Measurements from ENCODE around the gene CHKA.

CHKA gene

DNA sequence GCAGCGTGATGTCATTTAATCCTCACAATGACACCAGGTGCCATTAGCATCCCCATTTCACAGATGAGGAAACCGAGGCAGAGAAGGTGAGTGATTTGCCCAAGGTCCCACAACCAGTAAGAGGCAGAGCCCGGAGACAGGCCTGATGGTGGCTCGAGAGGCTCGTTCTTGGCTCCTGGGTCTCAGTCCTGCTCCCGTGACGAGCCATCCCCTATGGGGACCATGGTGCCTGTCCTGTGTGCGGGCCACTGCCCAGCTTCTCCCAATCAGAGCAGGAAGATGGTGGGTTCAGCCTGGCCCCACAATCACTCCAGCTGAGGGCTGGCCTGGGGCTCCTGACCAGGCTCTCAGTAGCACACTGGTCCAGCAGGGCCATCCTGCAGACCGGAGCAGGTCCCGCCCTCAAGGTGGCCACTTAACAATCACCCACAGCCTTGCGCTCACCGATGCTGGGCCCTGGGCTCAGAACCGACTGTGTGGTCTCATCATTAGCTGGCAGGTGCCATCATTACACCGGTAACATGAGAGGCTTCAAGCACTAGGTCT lies 107.5 kb downstream of the CHKA start:
- no peak for DNase-seq (ENCODE audit: low spot score)

DNA sequence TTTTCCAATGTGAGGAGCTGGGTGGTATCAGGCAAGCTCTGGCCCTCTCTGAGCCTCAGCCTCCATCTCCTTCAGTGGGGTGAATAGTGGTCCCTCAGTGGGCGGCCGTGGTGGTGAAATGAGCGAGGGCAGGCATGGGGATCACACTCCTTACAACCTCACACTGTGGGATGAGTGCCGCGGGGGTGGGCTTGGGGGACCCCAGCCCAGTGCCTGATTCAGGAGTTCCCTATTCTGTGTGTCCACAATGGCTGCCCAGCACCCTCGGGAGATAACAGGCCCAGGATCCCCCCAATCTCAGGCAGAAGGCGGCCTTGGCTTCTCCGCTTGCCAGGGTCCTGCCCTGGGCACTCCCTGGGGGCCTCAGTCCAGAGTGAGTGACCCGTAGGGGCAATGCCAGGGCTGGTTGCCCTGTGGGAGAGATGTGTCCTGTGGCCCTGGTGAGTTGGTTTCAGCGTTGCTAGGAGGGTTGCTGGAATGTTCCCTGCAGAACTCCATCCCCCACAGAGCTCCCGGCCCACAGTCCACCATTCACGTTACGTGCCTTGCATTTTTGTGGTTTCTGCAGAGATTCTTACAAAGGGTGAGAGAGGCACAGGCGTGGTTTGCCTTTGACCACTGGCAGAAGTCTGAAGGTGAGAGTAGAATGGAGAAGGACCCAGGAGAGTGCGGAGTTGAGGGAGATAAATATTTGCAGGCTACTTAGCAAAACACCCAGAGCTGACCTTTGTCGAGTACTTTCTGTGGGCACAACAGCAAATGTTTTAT lies 108.2 kb downstream of the CHKA start:
- DNase-seq (ENCODE audit: low spot score) = peak; percentile 94

DNA sequence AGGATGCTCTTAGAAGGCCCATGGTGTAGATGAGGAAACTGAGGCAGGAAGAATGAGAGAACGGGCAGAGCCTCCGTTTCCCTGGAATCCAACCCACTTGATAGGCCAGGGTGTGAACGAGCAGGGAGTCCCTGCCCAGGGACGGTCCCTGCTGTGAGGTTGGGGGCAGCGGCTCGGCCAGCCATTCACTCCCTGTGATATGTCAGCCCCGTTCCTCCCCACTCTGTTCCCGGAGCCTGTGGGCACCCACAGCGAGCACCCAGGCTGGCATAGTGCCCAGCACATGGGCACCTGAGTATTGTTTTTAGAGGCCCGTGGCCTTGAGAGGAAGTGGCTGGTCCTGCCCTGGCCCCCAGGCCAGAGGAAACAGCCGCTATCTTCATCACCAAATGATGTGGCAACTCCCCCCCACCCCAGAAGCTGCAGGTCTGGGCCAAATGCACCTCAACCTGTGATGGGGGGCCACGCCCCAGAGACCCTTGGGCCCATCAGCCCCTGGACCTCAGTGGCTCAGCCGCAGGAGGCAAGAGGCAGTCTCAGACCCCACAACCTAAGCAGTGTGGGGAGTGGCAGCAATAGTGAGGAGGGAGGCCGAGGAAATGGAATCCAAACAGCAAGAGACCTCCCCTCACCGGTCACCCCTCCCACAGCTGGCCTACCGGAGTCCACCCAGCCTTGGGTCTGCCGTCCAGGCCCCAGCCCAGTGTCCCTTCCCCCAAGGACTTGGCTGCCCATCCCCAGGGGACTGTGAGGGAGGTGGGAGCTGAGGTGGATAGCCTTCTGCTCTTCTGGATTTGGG lies 108.9 kb downstream of the CHKA start:
- no peak for DNase-seq (ENCODE audit: low spot score)

DNA sequence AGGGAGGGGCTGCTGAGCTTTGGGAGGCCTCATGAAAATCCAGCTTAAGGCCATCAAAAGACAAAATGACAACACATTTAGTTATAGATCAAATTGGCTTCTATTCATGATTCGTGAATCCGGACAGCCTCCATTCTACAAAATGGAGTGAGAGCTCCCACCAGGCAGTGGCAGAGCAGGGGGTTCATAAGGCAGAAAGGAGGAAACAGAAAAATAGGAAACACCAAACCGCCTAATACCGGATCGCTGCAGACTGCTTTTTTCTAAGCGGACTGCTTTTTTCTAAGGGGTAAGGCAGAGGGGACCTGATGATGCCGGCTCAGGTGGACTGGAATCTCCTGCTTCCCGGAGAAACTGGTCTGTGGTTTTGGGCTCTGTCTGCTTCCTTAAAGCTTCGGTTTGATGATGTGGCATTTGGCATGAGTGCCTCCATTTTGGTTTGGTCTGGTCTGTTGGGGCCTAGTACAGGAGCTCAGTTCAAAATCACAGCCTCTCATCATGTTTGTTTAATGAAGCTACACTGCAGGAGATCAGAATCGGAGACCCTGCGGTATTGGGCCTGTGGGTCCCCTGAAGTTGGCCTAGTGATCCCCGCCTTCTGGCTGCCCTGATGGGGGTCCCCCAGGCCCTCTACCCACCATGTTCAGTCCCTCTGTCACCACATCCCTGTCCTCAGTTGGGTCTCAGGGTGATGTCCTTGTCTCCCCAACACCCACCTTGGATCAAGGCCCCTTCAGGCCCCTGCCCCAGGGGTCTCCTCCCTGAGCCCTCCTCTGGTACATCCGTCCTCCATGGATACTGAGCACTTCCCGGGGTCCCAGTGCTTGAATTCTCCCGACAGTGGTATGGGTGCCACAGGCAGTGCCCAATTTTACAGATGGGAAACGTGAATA lies 109.9 kb downstream of the CHKA start:
- DNase-seq (ENCODE audit: low spot score) = no peak

DNA sequence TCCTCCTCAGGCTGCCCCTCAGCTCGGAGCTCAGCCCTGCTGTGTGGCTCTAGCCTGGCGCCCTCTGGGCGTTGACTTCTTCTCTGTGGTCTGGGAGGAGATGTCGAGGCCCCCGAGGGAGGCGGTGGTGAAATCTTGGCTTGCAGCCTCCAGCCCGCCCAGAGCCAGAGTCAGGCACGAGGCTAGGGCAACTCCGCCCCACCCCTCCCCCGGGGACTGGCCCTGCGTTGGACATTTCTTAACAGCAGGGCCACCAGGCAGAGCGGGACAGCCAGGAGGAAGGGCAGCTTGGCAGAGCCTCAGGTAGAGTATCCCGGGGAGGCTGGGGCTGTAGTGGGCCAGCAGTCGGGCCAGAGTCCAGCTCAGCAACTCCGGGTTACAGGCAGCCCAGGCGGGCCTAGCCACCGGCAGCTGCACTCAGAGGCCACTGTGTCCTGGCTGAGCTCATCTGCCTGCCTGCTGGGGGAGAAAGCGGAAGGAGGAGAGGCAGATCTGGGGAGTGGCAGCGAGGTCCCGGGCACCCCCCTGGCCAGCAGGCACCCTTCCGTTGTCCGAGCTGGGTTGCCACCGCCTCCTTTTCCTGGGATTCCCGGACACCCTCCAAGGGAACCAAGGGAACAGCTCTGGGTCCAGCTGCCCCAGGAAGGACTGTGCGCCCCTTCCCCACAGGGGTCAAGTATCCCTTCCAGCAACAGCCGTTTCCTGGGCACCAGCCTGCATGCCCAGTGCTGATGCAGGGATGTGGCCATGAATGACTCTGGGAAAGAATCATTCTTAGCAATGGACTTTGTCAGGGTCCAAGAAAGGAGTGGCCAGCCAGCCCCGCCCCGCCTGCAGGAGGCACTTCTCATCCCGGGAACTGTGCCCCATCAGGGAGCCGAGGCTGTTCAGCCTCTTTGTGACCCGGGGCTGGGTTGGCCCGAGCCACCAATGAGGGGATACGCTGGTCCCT lies 110.8 kb downstream of the CHKA start, which contains the start of gene ALDH3B1:
ALDH3B1 (plus strand) TSS at position 238 of the 952 bp plus-strand sequence. CDS start 4,971 bp downstream, outside the sequence.
- DNase-seq (ENCODE audit: low spot score) = peak; percentile 91

DNA sequence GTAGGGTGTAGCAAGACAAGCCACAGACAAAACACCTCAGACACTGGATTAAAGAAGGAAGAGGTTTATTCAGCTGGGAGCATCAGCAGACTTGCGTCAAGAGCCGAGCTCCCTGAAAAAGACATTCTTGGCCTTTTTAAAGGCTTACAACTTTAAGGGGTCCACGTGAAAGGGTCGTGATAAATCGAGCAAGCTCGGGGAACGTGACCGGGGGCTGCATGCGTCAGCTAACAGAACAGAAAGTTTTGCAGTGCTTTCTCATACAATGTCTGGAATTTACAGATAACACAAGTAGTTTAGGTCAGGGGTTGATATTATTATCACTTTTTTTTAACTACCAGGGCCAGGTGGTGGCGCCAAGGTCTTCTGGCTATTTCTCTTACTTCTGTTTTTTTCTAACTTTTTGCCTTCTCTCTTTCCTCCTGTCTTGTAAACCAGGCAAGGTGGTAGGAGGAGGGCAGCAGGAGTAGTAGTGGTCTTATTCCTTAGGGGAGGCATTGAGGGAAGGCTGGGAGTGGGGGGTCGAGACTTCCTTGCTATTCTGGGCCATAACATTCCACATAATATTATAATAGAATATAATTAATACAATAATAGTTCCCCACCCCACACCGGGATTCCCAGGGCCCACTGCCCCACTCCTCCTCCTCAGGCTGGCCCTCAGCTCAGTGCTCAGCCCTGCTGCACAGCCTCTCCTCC lies 111.6 kb downstream of the CHKA start:
- DNase-seq (ENCODE audit: low spot score) = no peak

DNA sequence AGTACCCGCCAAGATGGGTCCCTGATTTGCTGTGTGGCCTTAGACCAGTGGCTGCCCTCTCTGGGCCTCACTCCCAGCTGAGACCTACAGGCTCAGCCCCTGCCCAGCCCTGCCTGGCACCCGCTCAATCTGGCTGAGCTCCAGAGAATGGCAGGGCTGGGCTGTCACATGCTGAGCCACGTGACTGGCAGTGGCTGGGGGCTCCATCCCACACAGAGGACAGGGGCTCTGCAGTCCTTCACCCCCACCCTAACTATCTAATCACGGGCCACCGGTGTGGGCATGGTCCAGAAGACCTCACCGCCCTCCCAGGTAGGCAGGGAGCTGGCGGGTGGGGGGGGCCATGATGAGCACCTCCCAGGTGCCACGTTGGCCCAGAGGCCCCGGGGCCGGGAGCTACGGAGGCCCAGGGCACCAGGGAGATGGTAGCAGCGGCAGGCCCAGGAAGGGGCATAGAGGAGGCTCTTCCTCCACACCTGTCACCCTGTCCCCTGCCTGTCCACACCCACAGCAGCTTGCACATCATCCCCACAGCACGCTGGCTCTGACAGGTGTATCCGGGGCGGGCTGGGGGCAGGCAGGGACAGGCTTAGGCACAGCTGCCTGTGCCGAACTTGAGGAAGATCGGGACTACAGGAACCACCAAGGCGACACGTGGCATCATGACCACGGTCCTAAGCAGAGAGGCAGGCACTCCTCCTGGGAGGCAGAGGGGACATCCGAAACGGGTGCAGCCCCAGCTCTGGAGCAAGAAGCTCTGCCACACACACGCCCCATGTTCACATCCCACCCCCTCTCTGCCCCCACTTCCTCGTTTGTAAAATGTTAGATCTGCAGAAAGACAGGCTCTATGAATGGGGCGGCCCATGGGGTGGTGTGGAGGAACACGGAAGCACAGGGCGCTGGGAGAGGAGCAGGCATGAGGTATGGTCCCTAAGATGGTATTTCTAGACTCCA lies 112.5 kb downstream of the CHKA start:
- no peak for DNase-seq (ENCODE audit: low spot score)

DNA sequence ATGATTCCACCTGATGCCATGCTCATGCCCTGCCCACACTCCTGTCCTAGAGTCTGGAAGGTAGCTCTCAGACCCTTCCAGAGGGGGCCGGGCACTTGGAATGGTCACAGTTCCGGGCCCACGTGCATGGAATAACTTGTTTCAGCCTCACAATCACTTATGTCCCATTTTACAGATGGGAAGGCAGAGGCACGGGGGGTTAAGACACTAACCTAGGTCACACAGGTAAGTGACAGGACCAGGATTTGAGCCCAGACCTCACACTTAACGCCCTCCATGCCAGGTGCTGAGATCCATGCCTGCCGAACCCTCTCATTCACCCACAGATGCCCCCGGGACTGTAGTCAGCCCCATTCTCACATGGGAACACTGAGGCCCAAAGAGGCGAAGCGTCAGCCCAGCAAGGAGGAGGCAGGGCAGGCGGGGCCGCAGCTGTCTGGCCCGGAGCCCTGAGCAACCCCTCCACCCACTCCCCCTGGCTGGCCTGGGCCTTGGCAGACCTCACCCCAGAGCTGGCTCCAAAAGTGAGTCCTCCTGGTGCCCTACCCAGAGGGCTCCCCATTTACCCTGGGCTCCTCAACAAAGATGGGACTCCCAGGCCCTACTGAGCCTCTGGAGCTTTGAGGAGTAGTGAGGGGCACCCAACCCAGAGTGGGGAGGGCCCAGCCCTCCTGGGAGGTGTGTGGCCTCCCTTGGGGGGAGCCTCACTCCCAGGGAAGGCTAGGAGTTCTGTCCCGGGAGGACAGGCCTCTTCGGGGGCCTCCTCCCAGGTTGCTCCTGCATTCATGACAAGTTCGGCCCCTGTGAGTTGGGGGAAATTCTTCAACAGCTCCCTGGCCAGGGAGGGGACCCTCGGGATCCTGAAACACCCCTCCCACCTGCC lies 113.4 kb downstream of the CHKA start:
- DNase-seq (ENCODE audit: low spot score) = no peak

DNA sequence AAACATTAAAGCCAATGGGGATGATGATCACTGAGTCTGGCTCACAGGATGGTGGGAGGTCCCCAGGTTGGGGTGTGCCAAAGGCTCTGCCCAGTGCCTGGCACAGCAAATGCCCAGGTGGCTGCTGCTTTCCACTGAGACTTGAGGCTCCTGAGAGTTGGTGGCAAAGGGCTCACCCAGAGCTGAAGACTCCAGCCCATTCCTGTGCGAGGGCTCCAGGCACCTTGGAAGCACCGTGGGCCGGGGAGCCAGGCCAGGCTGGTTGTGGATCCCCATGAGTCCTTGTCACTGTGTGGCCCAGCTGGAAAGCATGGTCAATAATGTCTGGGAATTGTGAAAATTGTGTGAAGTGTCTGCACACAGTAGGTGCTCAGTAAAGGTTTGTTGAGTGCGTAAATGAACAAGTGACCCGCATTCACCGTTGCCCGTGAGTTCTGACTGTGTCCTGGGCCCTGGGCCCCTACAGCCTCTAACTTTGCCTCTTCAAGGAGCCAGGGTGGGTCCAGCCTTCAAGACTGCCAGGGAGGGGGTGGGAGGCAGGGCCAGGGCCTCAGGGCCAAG lies 114.5 kb downstream of the CHKA start:
- no peak for DNase-seq (ENCODE audit: low spot score)

DNA sequence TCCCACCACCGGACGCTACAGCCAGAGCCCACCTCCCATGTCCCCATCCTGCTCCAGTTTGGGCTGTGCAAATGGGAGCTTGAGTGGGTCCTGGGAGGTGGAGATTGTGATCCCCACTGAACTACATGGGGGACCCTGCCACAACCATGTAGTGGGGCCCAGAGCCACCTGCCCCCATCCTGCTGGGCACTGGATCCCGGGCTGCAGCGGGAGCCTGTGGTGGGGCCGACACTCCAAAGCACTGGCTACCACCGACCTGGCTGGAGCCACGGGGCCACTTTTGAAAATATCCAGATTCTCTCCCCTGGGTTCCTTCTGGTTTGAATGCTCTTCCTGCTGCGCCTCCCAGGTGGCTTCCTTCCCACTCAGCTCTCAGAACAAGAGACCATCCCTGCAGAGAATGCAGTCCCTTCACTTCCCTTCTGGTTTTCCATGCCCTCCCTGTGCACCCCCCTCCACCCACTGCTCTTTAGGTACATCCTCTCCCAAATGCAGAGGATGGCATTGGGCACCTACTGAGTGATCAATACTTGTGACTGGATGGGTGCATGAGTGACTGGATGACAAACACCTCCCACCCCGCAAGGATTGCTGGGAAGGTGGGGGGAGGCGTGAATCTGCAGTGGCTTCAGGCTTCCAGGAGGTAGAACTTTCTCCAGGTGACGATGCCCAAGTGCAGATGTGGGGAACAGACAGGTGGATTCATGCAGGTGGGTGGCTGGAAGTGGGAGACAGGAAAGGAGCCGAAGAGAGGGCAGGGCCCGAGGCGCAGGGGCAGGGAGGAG lies 116.4 kb downstream of the CHKA start:
- DNase-seq (ENCODE audit: low spot score) = no peak

DNA sequence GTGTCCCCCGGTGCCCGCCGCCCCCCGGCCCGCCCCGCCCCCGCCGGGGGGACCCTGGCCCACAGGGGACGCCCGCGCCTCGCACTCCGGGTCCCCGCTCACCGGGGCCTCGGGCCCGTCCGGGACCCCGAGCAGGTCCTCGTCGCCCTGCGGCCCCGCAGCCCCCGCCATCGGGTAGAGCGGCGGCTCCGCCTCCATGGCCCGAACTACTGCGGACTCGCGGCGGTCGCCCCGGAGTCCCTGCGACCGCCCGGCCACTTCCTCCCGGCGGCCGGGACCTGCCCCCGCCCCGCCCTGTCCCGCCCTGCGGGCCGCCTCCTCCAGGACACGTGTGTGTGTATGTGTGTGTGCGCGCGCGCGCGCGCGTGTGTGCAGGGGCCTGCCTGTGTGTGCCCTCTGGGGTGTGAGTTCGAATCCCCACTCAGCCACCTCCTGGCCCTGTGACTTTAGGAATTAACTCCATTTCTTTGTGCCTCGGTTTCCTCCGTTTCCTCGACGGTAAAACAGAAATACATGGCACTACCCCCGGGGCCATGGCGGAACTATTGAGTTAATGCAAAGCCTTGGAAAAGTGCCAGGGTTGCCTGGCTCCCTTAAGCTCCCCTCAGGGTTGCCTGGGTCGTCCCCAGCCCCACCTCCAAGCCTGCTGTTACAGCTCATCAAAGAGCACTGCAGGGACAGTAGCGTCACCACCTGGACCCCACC lies 117.2 kb downstream of the CHKA start, which contains the start of gene UNC93B1:
UNC93B1 (minus strand) TSS at position 252 of the 705 bp plus-strand sequence; CDS start at position 198, 54 bp downstream.
- DNase-seq (ENCODE audit: low spot score) = peak; percentile 89

DNA sequence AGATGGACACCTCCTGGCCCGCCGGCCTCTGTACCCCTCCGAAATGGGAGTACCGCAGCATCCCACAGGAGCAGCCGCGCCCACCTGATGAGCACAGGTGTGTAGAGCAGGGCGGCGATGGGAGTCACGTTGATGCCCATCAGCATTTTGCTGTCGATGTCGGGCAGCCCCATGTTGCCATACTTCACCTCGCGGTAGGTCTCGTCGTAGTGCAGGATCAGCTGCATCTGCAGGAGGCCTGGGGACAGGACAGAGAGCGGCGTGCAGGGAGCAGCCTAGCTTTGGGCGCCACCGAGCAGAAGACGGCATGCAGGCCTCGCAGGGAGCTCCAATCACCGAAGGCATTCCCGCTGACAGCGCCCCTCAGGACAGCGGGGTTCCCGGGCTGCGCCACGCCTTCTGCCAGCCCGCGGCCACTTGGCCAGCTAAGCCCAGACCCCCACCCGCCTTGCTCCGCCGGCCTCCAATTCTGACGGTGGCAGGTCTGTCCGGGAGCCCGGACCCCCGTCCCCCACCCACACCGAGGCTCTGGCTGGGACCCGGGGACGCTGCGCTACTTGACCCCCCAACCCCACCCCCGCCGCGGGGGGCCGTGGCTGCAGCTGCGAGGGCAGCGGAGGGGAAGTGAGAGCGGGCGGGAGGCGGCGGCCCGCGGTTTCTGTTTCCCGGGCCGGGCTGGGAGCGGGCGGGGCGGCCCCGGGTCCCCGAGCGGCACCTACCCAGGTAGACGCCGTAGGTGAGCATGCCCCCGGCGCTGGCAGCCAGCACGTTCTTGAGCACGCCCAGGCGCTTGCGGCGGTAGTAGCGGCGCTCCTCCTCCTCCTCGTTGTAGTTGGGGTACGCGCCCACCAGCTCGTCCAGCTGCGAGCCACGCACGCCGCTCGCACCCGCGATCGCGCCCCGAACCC lies 118.0 kb downstream of the CHKA start:
- DNase-seq (ENCODE audit: low spot score) = peak; percentile 36

Measured in AG08395 (cell line).